GM15510 (cell line): ENCODE measurements around the gene NCOR1.

Experiments
- POLR2A ChIP-seq: IDR thresholded peaks from 3 replicates; pipeline ENCODE4 v1.6.1; 2011; ENCODE audit warnings: borderline replicate concordance; ENCODE audit not compliant: insufficient read length; ENCODE audit errors: extremely low read depth

The NCOR1 gene

DNA sequence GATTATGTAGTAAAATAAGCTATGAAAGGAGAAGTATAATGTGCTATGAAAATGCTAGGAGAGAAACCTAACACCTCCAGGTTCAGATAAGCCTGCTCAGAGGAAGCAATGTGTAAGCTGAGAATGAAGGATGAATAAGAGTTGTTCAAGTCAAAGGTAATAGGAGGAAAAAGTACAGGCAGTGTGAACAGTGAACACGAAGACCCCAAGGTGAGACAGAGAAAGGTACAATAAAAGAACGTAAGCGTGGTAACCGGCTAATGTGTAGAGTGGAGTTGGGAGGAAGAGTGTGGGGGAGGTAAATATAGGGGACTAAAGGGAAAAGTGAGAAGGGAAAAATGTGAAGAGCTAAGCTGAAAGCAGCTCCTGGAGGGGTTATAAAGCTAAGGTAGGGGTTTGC lies 141.5 kb downstream of the NCOR1 start:
- TF ChIP-seq POLR2A = no peak

GRCh38 chr17:16072031-16072430 lies 143.3 kb downstream of the NCOR1 start:
- TF ChIP-seq POLR2A = no peak

DNA sequence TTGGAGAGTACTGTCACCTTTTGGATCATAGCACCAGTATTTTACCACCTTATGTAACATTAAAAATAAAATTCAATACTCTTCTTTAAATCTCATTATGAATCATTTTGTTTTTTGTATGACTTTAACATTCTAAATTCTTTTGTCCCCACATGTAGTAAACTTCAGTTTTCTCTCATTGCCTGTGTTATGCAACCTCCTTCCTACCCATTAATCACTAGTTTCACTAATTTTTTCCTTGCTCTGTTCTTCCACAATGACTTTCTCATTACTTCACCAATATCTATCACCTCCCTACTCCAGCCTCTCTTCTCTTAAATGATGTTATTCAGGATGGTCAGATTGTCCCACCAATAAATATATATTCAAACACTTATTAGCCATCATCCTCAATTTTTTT lies 147.0 kb downstream of the NCOR1 start:
- no peak for TF ChIP-seq POLR2A

DNA sequence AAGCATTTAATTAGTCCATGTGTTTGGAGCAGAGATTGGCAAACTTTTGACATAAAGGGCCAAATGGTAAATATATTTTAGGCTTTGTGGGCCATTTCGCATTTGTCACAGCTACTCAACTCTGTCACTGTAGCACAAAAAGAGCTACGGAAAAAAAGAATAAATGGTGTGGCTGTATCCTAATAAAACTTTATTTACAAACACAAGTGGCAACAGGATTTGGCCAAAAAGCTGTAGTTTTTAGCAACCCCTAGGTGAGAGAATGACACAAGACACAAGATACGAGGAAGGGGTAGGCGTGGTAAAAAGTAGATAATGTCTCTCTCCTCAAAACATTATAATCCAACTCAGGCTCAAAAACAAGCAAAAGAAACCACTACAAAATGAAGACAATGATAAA lies 149.2 kb downstream of the NCOR1 start:
- no peak for TF ChIP-seq POLR2A

GRCh38 chr17:16061631-16062030 lies 153.7 kb downstream of the NCOR1 start:
- no peak for TF ChIP-seq POLR2A

DNA sequence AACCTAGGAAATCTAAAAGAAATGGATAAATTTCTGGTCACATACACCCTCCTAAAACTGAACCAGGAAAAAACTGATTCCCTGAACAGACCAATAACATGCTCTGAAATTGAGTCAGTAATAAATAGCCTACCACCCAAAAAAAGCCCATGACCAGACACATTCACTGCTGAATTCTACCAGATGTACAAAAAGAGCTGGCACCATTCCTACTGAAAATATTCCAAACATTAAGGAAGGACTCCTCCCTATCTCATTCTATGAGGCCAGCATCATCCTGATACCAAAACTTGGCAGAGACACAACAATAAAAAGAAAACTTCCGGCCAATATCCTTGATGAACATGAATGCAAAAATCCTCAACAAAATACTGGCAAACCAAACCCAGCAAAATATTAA lies 162.8 kb downstream of the NCOR1 start:
- no peak for TF ChIP-seq POLR2A

DNA sequence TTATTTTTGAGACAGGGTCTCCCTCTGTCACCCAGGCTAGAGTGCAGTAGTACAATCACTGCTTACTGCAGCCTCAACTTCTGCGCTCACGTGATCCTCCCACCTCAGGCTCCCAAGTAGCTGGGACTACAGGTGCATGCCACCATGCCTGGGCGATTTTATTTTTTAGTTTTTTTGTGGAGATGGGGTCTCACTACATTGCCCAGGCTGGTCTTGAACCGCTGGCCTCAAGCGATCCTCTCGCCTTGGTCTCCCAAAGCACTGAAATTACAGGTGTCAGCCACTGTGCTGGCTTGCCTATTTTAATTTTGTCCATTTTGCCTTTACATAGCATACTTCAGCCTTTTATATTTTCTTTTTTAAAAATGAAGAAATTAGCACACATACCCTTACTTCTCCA lies 164.5 kb downstream of the NCOR1 start:
- no peak for TF ChIP-seq POLR2A

DNA sequence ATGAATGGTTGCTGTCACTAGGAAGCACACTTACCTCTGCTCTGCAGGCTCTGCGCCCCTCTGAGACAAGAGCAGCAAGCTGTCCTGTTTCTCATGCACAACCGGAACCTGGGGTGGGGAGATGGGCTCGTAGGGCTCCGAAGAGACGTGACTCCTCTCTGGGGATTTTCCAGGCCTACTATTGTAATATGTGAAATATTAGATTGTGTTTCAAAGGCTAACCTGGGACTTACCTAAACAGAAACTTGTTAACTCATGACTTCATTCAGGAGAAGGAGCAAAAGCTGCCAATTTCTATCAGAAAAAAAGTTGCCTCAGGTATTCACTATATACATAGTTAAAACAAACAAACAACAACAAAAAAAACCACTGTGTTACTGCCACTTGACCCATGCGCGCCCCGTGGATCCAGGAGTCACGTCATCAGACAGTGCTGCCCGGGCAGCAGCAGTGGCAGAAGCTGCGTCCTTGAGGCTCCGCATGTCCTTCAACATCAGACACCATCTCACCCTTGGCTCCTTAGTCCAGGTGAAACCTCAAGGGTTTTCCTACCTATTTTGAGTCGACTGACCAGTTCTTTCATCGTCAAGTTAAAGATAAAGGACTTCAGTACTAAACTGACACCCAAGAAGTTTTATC lies 166.4 kb downstream of the NCOR1 start:
- no peak for TF ChIP-seq POLR2A

GRCh38 chr17:16046966-16047365 lies 168.4 kb downstream of the NCOR1 start:
- no peak for TF ChIP-seq POLR2A

- TF ChIP-seq POLR2A = no peak
Measured at GRCh38 chr17:16044487-16044886, 170.8 kb downstream of the NCOR1 start.

DNA sequence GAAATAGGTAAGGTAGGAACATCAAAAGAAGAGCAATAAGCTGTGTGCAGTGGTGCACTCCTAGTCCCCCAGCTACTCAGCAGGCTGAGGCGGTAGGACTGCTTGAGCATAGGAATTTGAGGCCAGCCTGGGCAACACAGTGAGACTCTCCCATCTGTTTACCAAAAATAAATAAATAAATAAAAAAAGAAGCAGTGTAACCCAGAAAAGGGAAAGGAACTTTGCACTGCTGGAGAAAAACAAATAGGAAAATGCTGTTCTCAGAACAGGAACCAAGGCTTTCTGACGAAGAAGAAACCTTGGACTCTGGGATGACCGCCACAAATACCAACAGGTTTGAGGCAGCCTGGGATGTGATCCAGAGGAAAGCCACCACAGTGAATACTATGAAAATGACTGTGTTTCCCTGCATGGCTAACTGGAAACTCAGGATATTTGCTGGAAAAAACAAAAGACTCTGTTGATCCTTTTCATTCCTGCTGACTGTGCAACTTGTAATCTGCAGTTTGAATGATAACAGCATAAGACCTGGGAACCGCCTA lies 174.6 kb downstream of the NCOR1 start:
- TF ChIP-seq POLR2A = no peak

- no peak for TF ChIP-seq POLR2A
Measured at GRCh38 chr17:16037636-16038035, 177.7 kb downstream of the NCOR1 start.

GRCh38 chr17:16036261-16036660 lies 179.1 kb downstream of the NCOR1 start:
- no peak for TF ChIP-seq POLR2A

GRCh38 chr17:16033729-16034349 lies 181.5 kb downstream of the NCOR1 start:
- TF ChIP-seq POLR2A = no peak

- no peak for TF ChIP-seq POLR2A
Measured at GRCh38 chr17:16027708-16028584, 187.4 kb downstream of the NCOR1 start.
